Measurements from ENCODE around the gene LTN1.
"Not testable (repeated sequence)": the region's sequence is repeated elsewhere in the genome, so short reads cannot be mapped to it uniquely, and the experiment has no call there.

The LTN1 gene

GRCh38 chr21:28979092-28979491 is 13.6 kb downstream of the LTN1 start:
- DNase-seq (ENCODE audit: low spot score) = no peak

GRCh38 chr21:28975397-28975796 is 17.3 kb downstream of the LTN1 start:
- no peak for DNase-seq (ENCODE audit: low spot score)

GRCh38 chr21:28974531-28975227 is 18.0 kb downstream of the LTN1 start:
- DNase-seq (ENCODE audit: low spot score) = no peak

- DNase-seq (ENCODE audit: low spot score) = no peak
Measured at GRCh38 chr21:28972398-28972797, 20.3 kb downstream of the LTN1 start.

GRCh38 chr21:28971171-28971570 is 21.5 kb downstream of the LTN1 start:
- DNase-seq (ENCODE audit: low spot score) = no peak

- DNase-seq (ENCODE audit: low spot score) = no peak
Measured at GRCh38 chr21:28963831-28964230, 28.8 kb downstream of the LTN1 start.

GRCh38 chr21:28962465-28962864 is 30.2 kb downstream of the LTN1 start:
- no peak for DNase-seq (ENCODE audit: low spot score)

GRCh38 chr21:28961927-28962326 is 30.8 kb downstream of the LTN1 start:
- no peak for DNase-seq (ENCODE audit: low spot score)

- no peak for DNase-seq (ENCODE audit: low spot score)
Measured at GRCh38 chr21:28960245-28960644, 32.4 kb downstream of the LTN1 start.

GRCh38 chr21:28959367-28960099 is 33.1 kb downstream of the LTN1 start:
- peak; percentile 87 for DNase-seq (ENCODE audit: low spot score)

GRCh38 chr21:28953247-28953646 is 39.4 kb downstream of the LTN1 start:
- DNase-seq (ENCODE audit: low spot score) = no peak

- no peak for DNase-seq (ENCODE audit: low spot score)
Measured at GRCh38 chr21:28952686-28953085, 40.0 kb downstream of the LTN1 start.

GRCh38 chr21:28949318-28949717 is 43.4 kb downstream of the LTN1 start:
- DNase-seq (ENCODE audit: low spot score) = no peak

- DNase-seq (ENCODE audit: low spot score) = no peak
Measured at GRCh38 chr21:28944296-28944695, 48.4 kb downstream of the LTN1 start.

GRCh38 chr21:28943631-28944030 is 49.0 kb downstream of the LTN1 start:
- peak; percentile 52 for DNase-seq (ENCODE audit: low spot score)

- DNase-seq (ENCODE audit: low spot score) = no peak
Measured at GRCh38 chr21:28938726-28939125, 54.0 kb downstream of the LTN1 start.

GRCh38 chr21:28937737-28938136 is 54.9 kb downstream of the LTN1 start:
- no peak for DNase-seq (ENCODE audit: low spot score)

GRCh38 chr21:28936721-28937120 is 56.0 kb downstream of the LTN1 start:
- no peak for DNase-seq (ENCODE audit: low spot score)

- no peak for DNase-seq (ENCODE audit: low spot score)
Measured at GRCh38 chr21:28936036-28936435, 56.6 kb downstream of the LTN1 start.

- no peak for DNase-seq (ENCODE audit: low spot score)
Measured at GRCh38 chr21:28932717-28933116, 60.0 kb downstream of the LTN1 start.

GRCh38 chr21:28931708-28932372 is 60.8 kb downstream of the LTN1 start:
- DNase-seq (ENCODE audit: low spot score) = not testable (repeated sequence)

- DNase-seq (ENCODE audit: low spot score) = no peak
Measured at GRCh38 chr21:28928578-28929420, 63.9 kb downstream of the LTN1 start.

Data from kidney tubule cell (primary cell).